Fibroblast of skin of left quadriceps (primary cell): ENCODE data around the gene PPIB.

Experiments
- DNase-seq, 2 experiments: peaks; one replicate each; pipeline ENCODE4 v3.0.0-alpha.2; 2013; ENCODE audit warnings: low read depth in 2 of 2

Gene PPIB

DNA sequence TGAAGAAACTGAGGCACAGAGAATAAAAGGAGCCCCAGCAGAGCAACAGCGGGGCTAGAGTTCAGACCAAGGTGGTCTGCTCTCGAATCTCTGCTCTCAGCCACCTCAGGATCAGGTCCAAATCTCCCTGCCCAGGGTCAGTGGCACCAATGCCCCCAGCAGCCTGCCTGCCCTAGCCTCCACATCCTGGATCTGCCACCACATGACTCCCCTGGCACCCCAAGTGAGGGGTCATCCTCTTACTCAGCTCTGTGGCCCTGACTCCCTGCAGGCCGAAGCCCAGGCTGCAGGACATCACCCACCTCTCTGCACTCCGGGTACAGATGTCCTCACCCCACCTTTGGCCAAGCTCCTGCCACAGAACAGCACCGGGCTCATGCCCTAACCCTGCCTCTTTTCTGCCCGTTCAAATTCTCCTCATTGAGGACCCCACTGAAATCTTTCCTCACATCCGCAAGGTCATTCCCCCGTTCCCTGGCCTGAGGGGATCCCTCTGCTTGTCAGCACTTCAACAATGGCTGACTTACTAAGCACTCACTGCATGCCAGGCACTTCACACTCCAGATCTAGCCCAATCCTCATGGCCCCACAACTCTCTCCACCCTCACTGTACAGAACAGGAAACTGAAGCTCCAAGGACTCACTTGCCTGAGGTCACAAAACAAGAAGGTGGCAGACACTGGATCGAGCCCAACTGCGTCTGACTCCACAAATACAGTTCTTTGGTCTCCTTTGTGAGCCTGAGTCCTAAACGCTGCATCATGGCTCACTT lies 4.3 kb downstream of the PPIB start:
- no peak for DNase-seq

DNA sequence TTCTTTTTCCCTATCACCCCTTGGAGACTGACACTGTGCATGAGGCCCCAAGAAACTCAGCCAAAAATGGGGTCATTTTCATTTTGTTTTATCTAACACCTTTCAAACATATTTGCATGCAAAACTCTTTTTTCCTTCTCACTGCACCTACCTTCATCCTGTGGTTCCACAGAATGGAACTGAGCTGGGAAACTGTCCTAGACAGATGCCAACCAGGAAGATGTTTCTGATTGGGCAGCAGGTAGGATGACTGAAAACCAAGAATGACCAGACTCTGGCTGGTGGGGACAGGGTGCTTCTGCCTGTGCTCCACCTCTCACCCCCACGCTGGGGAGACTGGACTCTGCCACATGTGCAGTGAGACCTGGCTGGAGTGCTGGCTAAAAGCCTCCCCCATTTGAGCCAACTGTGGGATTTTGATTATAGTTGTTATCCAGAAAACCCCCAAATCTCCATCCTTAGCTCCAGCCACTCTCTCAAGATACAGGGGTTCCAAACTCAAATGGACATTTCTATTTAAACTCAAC lies 5.2 kb downstream of the PPIB start:
- no peak for DNase-seq

DNA sequence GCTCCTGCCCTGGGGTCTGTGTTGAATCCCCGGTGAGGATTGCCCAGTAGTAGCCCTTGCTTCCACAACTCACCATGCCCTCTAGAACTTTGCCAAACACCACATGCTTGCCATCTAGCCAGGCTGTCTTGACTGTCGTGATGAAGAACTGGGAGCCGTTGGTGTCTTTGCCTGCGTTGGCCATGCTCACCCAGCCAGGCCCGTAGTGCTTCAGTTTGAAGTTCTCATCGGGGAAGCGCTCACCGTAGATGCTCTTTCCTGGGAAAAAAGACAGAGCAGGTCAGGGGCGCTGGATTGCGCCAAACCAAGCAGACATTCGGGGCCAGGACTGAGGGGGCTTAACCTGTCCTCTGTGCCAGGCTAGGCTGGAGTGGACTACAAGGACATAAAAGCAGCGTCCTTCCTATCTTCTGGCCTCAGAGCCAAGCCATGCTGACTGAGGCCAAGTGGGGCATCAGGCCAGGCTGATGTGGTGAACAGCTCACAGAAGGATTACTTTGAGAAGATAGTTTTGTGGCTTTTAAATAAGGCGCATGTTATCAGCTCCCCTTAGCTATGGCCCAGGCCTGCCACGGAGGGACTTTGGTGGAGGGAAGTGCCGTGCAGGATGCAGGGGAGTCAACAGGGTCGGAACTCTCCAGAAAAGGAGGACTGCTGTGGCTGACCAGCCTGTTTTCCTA lies 6.0 kb downstream of the PPIB start:
- DNase-seq = no peak

DNA sequence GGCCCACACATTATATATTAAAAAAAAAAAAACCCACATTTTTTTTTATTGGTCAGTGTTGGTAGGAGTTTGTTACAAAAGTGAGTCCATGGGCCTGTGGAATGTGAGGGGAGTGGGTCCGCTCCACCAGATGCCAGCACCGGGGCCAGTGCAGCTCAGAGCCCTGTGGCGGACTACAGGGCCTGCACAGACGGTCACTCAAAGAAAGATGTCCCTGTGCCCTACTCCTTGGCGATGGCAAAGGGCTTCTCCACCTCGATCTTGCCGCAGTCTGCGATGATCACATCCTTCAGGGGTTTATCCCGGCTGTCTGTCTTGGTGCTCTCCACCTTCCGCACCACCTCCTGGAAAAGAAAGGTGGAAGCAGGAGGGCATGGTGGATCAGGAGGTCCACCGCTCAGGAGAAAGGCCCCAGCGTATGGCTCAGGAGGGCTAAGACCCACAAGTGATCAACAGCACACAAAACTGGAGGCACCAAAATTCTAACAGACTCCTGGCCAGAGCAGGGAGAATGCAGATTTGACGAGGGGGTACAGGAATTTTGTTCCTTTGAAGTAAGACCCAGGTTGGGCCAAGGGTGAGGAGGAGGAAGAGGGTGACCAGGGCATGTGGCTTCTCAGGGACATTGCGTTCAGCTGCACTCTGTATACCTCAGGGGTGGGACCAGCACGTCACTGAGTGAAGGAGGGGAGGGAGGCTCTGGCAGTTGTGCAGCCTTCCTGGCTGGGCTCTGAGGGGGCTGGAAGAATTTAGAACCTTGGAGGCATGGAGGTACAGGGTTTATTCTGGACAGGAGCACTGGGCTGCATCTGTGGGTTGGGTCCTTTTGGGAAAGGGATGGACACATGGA lies 6.8 kb downstream of the PPIB start:
- no peak for DNase-seq

DNA sequence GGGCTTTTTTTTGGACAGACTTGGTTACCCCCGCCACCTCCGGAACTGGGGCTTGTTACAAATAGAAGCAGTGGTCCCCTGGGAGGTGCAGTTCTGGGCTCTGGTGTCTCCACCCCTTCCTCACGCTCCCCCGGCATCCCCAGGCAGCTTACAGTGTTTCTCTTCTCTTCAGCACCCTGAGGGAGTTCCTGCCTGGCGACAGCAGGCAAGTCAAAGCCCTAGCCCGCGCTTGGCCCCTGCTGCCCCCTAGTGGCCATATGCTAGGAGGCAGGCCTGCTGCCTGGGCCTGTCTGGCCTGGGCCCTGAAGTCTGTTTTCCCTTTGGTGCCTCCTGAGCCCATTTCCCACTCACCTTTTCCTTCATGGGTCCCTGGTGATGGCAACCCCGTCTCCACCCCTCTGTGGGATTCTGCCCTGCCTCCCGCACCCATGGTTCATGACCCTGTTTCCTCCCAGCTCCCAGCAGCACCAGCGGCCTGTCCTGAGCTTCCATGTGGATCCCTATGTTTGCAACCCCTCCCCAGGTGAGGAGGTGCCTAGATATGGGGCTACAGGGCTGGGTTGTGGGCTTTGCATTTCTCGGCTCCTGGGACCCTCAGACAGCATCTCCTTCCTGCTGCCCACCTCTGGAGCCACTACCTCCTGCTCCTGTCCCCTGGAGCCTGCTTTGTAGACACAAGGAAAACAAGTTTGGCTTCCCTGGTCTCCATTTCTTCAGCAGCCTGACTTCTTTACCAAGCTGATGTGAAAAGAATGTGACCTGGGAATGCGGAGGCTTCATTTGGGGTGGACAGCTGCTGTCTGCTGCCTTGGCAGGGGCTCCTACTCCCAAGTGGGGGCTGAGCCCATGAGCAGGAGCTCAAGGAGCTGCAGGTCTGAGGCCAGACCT lies 9.1 kb downstream of the PPIB start:
- DNase-seq = peak; percentile 51 to 68

- no peak for DNase-seq
Observed at GRCh38 chr15:64152507-64153387, 10.1 kb downstream of the PPIB start.

- no peak for DNase-seq
Observed at GRCh38 chr15:64151727-64152506, 10.9 kb downstream of the PPIB start, which contains the start of gene SNX22. TSS of gene SNX22 (plus strand) at chr15:64151731. CDS start at chr15:64151776, 45 bp downstream.

DNA sequence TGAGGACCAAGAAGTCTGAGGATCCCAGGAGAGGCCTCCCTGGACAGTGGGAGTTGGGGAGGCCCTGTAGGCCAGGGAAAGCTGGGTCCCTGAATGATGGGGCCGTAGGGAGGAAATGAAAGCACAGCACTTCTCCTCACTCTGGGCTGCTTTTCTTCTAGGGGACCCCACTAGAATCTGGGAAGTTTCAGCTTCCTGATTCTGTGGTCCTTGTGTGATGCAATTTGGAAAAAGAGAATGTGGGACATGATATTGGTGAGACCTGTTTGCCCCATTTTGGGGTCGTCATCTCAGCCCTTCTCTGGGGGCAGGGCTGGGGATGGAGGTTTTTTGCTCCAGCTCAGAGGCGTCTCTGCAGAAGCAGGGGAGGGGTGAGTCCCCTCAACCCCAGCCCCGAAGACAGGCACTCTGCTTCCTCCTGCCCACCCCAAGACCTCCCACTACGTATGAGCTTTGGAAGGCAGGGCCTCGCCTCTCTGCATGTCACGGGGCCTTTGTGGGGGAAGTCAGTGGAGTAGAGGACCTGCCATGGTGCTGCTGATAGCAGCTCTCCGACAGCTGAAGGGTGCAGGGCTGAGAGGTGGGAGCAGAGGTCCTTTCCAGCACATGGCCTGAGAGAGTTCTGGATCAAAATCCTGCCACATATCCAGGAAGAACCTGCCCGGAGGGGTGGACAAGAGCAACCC lies 12.8 kb downstream of the PPIB start:
- no peak for DNase-seq

- no peak for DNase-seq
Observed at GRCh38 chr15:64149424-64149823, 13.4 kb downstream of the PPIB start.

DNA sequence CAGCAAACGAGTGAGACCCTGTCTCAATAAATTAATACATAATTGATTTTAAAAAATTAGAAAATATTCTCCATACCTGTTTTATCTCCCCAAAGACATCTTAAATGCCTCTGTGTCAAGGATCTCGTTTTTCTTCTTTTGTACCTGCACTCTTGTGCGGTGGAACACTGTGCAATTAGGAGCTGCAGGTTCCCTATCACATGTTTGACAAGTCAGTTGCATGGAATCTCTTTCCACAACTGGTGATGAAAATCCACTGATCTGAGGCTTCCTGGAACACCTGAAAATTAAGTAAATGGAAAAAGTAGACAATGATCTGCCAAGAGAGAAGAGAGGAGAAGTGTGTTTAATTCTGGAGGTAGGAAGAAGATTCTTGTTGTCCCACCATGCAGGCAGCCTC lies 14.2 kb downstream of the PPIB start:
- no peak for DNase-seq

DNA sequence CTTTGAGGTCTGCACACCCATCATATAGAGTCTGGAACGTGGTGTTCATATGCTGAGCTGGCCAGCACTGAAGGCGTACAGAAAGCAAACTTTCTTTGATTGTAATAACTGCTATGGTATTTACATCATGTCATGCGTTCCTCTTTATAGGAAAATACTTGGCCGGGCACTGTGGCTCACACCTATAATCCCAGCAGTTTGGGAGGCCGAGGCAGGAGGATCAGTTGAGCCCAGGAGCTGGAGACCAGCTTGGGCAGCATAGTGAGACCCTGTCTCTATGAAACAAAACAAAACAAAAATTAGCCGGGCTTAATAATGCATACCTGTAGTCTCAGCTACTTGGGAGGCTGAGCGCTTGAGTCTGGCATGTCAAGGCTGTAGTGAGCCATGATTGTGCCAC lies 14.7 kb downstream of the PPIB start:
- DNase-seq = no peak

DNA sequence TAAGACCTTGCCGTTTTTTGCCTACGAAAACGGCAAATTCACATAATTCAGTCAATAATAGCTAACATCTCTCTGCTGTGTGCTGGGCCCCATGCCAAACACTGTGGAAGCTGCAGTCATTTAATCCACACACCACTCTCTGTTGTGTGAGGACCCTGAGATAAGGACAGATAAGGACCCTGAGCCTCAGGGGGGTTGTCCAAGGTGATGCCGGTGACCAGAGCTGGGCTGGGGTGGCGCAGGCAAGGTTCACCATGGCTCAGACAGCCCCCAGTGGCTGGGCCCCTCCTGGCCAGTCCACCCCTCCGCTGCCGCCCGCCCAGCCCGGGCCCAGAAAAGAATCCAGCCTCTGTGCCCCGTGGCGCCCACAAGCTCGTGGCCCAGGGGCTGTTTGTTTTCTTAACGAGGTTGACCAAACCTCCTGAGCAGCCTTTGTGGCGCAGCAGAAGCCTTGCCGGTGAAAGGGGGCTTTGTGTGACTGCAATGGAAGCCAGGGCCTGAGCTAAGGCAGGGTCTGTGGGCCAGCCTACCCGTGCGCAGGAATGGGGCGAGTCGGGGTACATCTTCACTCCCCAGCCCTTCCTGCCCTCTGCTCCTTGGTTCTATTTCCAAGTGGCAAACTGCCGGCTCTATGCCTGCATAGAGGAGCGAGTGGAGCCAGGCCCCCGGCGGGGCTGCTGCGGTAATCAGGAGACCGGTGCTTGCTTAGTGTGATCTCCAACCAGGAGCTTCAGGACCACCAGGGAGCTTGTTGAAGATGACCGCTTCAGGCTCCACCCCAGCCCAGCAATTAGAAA lies 15.7 kb downstream of the PPIB start:
- DNase-seq = no peak

GRCh38 chr15:64146520-64146884 lies 16.3 kb downstream of the PPIB start:
- DNase-seq = no peak

DNA sequence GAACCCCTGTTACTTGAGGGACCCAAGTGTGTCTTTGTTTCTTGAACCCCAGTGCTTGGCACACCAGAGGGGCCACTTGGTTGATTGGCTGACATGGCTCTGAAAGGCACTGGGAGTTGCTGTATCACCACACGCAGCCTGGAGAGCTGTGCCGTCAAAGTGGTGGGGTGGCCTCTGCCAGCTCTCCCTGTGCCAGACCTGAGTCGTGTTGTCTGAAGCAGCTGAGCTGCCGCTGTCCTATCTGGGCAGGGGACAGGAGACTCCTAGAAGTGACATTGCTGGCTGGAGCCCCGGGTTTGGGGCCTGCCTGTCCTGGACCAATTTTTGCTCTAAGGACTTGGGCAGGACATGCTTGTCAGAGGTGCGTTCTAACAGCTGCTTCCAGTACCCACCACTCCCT lies 16.8 kb downstream of the PPIB start:
- DNase-seq = no peak

DNA sequence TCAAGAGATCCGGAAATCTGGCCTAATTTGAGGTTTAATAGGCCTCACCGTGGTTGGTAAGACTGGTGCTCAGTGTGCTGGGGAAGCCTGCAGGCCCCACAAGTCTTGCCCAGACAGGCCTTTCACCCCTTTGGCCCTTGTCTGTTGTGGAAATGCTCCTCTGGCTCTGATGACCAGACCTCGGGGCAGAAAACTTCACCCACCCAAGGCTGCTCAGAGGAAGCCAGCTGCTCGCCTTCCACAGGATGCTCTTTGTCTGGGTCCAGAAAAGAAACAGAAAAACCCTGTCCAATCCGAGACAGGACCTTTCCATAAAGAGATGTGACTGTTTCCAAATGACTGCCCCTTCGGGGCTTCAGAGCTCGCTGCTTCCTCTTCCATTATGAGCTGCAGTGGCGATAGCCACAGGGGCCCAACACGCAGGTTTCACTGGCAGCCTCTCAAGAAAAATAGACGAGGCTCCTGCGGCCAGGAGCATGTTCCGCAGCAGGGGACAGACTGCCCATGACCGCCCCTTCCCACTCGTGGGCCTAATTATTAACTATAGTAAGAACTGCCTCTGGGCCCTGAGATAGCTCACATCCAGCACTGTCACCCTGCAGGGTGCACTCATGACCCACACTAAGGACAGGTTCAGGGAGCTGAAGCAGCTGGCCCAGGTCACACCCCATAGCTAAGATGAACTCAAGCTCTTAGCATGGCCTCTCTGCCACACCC lies 18.1 kb downstream of the PPIB start:
- no peak for DNase-seq

DNA sequence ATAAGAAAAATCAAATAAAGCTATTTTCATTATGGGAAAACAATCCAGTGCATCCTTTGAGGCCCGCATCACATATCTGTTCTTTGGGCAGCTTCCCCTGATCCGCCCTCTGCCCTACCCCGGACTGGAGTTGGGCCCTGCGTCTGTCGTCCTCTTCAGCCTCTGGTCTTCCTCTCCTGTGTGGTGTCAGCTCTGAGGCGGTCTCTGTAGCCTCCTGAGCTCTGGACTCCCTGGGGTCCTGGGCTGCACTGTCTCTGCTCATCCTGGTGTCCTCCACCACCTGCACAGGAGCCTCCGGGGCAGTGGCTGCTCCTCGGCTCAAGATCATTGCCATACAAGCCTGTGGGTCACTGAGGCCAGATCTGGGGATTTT lies 18.6 kb downstream of the PPIB start:
- DNase-seq = no peak

DNA sequence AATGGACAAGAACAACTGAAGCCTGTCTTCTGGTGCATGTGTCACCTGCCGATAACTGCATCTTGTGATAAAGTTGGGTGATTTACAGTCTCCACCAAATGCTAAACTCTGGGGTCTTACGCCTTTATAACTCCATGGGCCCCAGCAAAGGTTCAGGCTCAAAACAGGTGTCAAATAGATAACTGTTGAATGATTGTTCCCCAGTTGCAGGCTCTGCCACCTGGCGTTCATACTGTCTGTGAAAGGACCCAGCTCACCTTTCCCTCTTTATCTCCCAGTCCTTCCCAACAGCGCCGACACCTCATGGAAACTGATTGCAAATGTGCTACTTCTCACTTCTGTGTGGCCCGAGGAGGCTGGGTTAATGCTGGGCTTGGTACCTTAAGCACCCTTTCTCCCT lies 19.5 kb downstream of the PPIB start:
- DNase-seq = no peak
